IPS-18a (cell line): Measurements from ENCODE around the gene APOO.
"Not testable (repeated sequence)": the region's sequence is repeated elsewhere in the genome, so short reads cannot be mapped to it uniquely, and the experiment has no call there.

ENCODE experiments used
- H3K27ac ChIP-seq: one replicate; pipeline ENCODE4 v1.5.1; 2013; ENCODE audit warnings: low read length
- H3K27me3 ChIP-seq: one replicate; pipeline ENCODE4 v1.6.1; 2013; ENCODE audit warnings: mild to moderate bottlenecking, low read length; ENCODE audit not compliant: control insufficient read depth, insufficient read depth
- H3K36me3 ChIP-seq: one replicate; pipeline ENCODE4 v1.6.1; 2013; ENCODE audit warnings: low read depth, low read length; ENCODE audit not compliant: control insufficient read depth
- H3K4me1 ChIP-seq: one replicate; pipeline ENCODE4 v1.6.1; 2013; ENCODE audit warnings: low read depth, low read length; ENCODE audit not compliant: control insufficient read depth
- H3K4me3 ChIP-seq: one replicate; pipeline ENCODE4 v1.5.1; 2013; ENCODE audit warnings: low read length
- H3K9ac ChIP-seq: one replicate; pipeline ENCODE4 v1.6.1; 2013; ENCODE audit warnings: mild to moderate bottlenecking, low read length, moderate library complexity
- H3K9me3 ChIP-seq: one replicate; pipeline ENCODE4 v1.6.1; 2013; ENCODE audit warnings: low read depth, low read length; ENCODE audit not compliant: control insufficient read depth

APOO gene

GRCh38 chrX:23901805-23902204 is 5.9 kb downstream of the APOO start:
- Histone ChIP-seq H3K4me3 (no peak overlapping the region), H3K27ac (no peak overlapping the region), H3K36me3 (no peaks in the 10 kb centered on the region), H3K4me1 (peaks cover 43% of the 10 kb centered on the region), H3K9me3 (no peaks in the 10 kb centered on the region), H3K9ac (no peak overlapping the region), H3K27me3 (no peaks in the 10 kb centered on the region)

- H3K4me1 ChIP-seq = peaks cover 36% of the 10 kb centered on the region
- no peak overlapping the region for H3K9ac ChIP-seq
- no peak overlapping the region for H3K4me3 ChIP-seq
- H3K27me3 ChIP-seq = no peaks in the 10 kb centered on the region
- no peaks in the 10 kb centered on the region for H3K9me3 ChIP-seq
- no peaks in the 10 kb centered on the region for H3K36me3 ChIP-seq
- no peak overlapping the region for H3K27ac ChIP-seq
Observed at GRCh38 chrX:23901060-23901459, 6.7 kb downstream of the APOO start.

- H3K4me1 ChIP-seq = peaks cover 35% of the 10 kb centered on the region
- no peaks in the 10 kb centered on the region for H3K27me3 ChIP-seq
- no peak overlapping the region for H3K4me3 ChIP-seq
- no peak overlapping the region for H3K9ac ChIP-seq
- no peak overlapping the region for H3K27ac ChIP-seq
- no peaks in the 10 kb centered on the region for H3K9me3 ChIP-seq
- H3K36me3 ChIP-seq = no peaks in the 10 kb centered on the region
Observed at GRCh38 chrX:23900220-23900797, 7.4 kb downstream of the APOO start.

- peaks cover 33% of the 10 kb centered on the region for H3K4me1 ChIP-seq
Observed at GRCh38 chrX:23898412-23898959, 9.3 kb downstream of the APOO start.

GRCh38 chrX:23896981-23897380 is 10.8 kb downstream of the APOO start:
- Histone ChIP-seq H3K9ac (no peak overlapping the region), H3K4me3 (no peak overlapping the region), H3K27ac (no peak overlapping the region), H3K4me1 (peaks cover 28% of the 10 kb centered on the region), H3K27me3 (no peaks in the 10 kb centered on the region), H3K9me3 (no peaks in the 10 kb centered on the region), H3K36me3 (no peaks in the 10 kb centered on the region)

More at GRCh38 chrX:23898412-23898959, 9.3 kb downstream of the APOO start:
- Histone ChIP-seq H3K4me3 (no peak overlapping the region), H3K9me3 (no peaks in the 10 kb centered on the region), H3K27me3 (no peaks in the 10 kb centered on the region), H3K9ac (no peak overlapping the region), H3K27ac (peak overlapping the region; percentile 15), H3K36me3 (no peaks in the 10 kb centered on the region)

GRCh38 chrX:23896539-23896938 is 11.2 kb downstream of the APOO start:
- not testable (repeated sequence) for H3K27me3 ChIP-seq, H3K9me3 ChIP-seq, H3K9ac ChIP-seq, H3K36me3 ChIP-seq, H3K4me3 ChIP-seq, H3K27ac ChIP-seq
- H3K4me1 ChIP-seq = peaks cover 23% of the 10 kb centered on the region

GRCh38 chrX:23894993-23895392 is 12.7 kb downstream of the APOO start:
- peaks cover 14% of the 10 kb centered on the region for H3K4me1 ChIP-seq

GRCh38 chrX:23890933-23891332 is 16.8 kb downstream of the APOO start:
- H3K9ac ChIP-seq = no peak overlapping the region
- no peak overlapping the region for H3K27ac ChIP-seq
- H3K36me3 ChIP-seq = no peaks in the 10 kb centered on the region
- H3K9me3 ChIP-seq = no peaks in the 10 kb centered on the region
- H3K4me3 ChIP-seq = no peak overlapping the region
- H3K27me3 ChIP-seq = no peaks in the 10 kb centered on the region
- H3K4me1 ChIP-seq = peaks cover 2% of the 10 kb centered on the region

More at GRCh38 chrX:23894993-23895392, 12.7 kb downstream of the APOO start:
- H3K9me3 ChIP-seq, H3K9ac ChIP-seq, H3K27me3 ChIP-seq, H3K4me3 ChIP-seq, H3K36me3 ChIP-seq, H3K27ac ChIP-seq: not testable (repeated sequence)

- no peak overlapping the region for H3K27ac ChIP-seq
- H3K27me3 ChIP-seq = no peaks in the 10 kb centered on the region
- H3K9ac ChIP-seq = no peak overlapping the region
- no peaks in the 10 kb centered on the region for H3K9me3 ChIP-seq
- H3K4me1 ChIP-seq = peaks cover 12% of the 10 kb centered on the region
- H3K4me3 ChIP-seq = no peak overlapping the region
- H3K36me3 ChIP-seq = no peaks in the 10 kb centered on the region
Observed at GRCh38 chrX:23888887-23889501, 18.7 kb downstream of the APOO start.

GRCh38 chrX:23887918-23888317 is 19.8 kb downstream of the APOO start:
- H3K36me3 ChIP-seq = no peaks in the 10 kb centered on the region
- no peaks in the 10 kb centered on the region for H3K9me3 ChIP-seq
- no peak overlapping the region for H3K27ac ChIP-seq
- H3K9ac ChIP-seq = no peak overlapping the region
- H3K27me3 ChIP-seq = no peaks in the 10 kb centered on the region
- H3K4me1 ChIP-seq = peaks cover 16% of the 10 kb centered on the region
- H3K4me3 ChIP-seq = no peak overlapping the region

- no peak overlapping the region for H3K4me3 ChIP-seq
- peaks cover 16% of the 10 kb centered on the region for H3K4me1 ChIP-seq
- H3K27me3 ChIP-seq = no peaks in the 10 kb centered on the region
- H3K27ac ChIP-seq = no peak overlapping the region
- no peak overlapping the region for H3K9ac ChIP-seq
- no peaks in the 10 kb centered on the region for H3K9me3 ChIP-seq
- H3K36me3 ChIP-seq = no peaks in the 10 kb centered on the region
Observed at GRCh38 chrX:23887451-23887850, 20.3 kb downstream of the APOO start.

GRCh38 chrX:23885803-23886202 is 21.9 kb downstream of the APOO start:
- H3K4me3 ChIP-seq = no peak overlapping the region
- H3K27ac ChIP-seq = no peak overlapping the region

More at GRCh38 chrX:23885803-23886202, 21.9 kb downstream of the APOO start:
- Histone ChIP-seq H3K9me3 (no peaks in the 10 kb centered on the region), H3K4me1 (peaks cover 16% of the 10 kb centered on the region), H3K27me3 (no peaks in the 10 kb centered on the region), H3K9ac (no peak overlapping the region), H3K36me3 (no peaks in the 10 kb centered on the region)
